HG03060 (cell line): ENCODE data around the gene L3MBTL2.

Experiments used
- ATAC-seq: cut with Tn5 transposase; IDR thresholded peaks from one replicate; pipeline ENCODE4 v1.9.1; 2021; ENCODE audit warnings: low read depth, moderate number of reproducible peaks; ENCODE audit not compliant: unreplicated experiment

L3MBTL2 gene

DNA sequence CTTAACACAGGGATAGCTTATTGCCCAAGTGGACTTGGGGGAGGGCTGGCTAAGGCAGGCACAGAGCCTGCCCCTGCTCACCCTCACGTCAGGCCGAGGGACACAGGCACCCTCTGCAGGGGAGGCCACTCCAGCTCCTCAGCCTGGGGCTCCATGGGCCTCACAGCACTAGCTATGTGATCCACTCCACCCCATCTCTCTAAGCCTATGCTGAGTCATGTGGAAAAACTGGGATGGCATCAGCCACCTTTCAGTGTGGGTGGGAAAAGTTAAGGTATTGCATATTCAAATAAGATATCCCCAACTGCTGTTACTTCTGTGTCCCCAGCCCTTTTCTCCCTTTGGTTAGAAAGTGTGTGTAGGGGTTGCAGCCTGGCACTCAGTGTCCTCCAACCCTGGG lies 58.6 kb downstream of the L3MBTL2 start:
- no peak for ATAC-seq

DNA sequence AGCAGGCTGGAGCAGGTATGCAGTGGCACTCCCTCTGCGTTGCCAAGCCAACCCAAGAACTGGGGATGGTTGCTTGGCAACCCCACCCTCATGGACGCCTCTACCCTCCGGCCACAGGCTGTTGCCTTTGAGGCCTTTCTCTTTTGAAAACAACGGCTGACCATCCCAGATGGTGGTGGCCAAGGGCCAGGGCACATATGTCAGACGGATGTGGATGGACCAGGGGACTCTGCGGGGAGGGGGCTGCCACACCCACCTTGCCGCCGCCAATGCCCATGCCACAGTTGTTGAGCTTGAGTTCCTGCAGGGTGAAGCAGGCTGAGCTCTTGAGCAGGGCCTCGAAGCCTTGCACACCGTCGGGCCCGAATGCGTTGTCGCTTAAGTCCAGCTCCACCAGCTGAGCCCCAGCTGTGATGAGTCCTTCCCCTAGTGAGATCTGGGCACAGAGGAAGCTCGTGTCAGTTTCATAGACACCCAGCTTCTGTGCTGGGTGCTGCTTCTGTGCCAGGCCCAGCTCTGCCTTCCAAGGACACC lies 59.4 kb downstream of the L3MBTL2 start:
- ATAC-seq: no peak

DNA sequence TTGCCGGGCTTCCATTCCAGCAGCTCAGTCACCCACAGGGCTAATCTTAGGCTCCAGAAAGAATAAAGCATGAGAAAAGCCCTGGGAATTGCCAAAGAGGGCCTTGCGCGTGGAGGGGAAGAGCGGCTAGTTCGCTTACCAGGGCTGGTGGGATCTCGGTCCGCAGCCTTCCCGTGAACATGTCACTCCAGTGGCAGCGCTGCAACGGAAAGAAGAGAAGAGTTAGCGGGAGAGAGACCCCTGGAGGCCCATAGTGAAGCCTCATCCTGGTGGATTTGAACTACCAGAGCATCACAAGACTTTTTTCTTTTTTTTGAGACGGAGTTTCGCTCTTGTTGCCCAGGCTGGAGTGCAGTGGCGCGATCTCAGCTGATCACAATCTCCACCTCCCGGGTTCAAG lies 62.8 kb downstream of the L3MBTL2 start:
- no peak for ATAC-seq

DNA sequence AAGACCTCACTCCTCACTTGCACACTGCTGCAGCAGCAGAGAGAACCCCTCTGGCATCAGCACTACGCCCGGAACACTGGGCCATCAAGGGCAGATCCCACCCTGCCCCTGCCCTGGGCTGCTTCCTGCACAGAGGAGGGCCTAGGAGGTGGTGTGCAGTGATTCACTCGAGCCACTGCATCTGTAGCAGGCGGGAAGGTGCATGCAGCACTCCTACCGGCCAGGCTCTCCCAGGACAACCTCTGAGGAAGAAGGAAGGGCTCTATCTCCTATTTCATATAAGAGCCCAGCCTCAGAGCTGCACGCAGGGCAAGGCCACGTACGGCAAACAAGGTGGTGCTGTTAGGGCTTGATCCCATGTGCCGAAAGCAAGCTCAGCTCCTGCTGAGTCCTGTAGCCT lies 66.7 kb downstream of the L3MBTL2 start:
- no peak for ATAC-seq

DNA sequence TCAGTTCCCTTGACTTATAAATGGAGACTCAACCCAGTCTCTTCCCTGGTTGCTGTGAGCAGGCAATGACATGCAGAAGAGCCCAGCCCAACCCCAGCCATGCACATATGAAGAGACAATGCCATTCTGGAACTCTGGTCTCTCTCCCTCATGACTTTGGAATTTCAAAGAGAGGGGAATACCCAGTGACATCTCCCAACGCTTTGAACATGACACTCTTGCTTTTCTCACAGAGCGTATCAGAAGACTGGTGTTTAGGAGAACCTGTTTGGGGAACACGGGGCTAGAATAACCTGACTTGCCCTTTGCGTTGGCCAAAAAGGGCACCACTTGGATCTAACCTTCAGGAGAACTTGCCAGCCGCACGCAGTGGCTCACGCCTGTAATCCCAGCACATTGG lies 68.0 kb downstream of the L3MBTL2 start:
- no peak for ATAC-seq

DNA sequence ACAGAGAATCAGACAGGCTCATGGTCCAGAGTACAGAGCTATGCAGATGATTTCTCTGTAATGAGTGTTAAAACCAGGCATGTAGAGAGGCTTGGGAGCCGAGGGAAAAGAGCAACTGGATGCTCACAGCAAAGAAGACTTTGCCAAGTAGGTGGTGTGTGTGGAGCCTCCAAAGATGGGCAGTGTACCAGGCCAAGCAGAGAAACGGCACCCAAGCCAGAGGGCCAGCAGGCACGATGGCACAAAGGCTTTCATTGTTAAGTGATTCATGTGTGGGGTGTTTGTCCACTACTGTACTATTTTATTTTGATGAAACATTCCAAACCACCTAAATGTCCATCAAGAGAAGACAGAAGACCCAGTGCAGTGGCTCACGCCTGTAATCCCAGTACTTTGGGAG lies 69.7 kb downstream of the L3MBTL2 start:
- no peak for ATAC-seq

DNA sequence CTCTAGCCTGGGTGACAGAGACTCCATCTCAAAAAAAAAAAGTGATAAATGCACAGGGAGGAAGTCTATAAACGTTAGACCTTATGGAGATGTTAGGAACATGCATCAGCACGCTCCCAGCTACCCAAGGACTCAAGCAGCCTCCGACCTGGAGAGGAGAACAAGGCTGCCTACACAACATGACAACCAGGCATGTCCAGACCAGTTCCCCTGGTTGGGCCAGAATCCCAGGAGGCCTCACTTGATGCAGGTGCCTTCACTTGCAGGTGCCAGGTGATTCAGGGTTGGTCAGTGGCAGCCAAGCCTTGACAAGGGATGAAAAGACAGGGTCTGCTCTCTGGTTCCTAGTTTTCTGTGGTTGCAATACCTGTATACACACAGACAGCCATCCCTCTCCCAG lies 75.0 kb downstream of the L3MBTL2 start:
- ATAC-seq: no peak

DNA sequence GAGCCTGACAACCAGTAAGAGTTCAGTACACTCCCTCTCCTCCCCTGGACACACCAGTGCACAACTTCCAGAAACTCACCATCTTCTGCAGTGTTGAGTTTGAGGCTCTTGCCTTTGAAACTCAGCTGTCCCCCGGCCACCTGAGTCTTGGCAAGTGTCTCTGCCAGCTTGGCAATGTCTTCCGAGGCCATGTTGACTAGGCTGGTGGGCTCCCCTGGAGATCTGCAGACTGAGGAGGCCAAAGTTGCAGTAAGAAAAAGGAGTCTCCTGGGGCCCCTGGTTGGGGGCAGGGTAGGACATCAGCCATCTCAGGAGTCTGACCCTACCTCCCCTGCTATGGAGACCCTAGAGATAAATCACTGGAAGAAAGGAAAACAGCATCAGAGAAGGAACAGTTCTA lies 75.7 kb downstream of the L3MBTL2 start:
- no peak for ATAC-seq
